Measurements from ENCODE around the gene FARS2.

Gene FARS2

DNA sequence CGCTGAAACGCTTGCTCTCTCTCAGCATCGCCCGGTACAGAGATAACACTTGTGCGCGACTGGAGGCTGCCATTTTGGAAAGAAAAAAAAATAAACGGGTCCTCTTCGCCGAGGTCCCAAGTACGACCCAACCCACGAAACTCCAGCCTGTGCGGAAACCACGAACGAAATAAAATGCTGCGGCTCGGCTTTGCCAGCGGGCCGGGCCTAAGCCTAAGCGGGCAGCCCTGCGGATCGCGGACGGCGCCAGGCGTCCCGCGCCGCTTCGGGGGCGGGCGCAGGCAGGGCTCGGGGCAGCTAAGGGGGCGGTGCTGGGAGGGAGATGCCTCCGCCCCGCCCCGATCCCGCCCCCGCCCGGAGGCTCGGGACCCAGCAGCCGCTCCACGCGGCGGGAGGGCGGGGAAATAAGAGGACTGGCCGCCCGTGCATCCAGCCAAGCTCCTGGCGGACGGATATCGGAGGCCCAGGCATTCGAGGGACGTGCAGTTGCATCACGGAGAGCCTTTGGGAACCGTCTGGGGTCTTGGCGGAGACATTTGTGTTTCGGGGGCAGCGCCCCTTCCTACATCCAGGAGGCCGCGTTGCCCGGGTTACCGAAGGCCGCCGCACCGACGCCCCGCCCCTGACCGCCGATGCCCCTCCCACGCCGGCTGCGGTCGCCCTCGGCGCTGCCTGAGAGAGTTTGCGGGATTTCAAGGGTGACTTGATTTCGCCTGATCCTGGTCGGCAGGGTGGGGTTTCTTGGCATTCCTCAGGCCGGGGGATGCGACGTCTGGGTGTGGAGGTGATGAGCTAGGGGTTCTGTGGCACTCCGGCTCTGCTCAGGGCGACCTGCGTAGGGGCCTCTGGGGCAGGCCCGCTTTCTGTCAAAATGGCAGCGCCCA lies at the start of gene FARS2, which contains the start of gene LYRM4:
FARS2 (plus strand) TSS at position 853 of the 884 bp plus-strand sequence.
LYRM4 (minus strand) TSS at position 290 of the 884 bp plus-strand sequence; CDS start at position 73, 217 bp downstream.
- H3K27me3 Mint-ChIP-seq = no peaks in the 10 kb centered on the region
- DNase-seq = peak; percentile 92
- peaks cover 48% of the 10 kb centered on the region for H3K4me1 Mint-ChIP-seq

DNA sequence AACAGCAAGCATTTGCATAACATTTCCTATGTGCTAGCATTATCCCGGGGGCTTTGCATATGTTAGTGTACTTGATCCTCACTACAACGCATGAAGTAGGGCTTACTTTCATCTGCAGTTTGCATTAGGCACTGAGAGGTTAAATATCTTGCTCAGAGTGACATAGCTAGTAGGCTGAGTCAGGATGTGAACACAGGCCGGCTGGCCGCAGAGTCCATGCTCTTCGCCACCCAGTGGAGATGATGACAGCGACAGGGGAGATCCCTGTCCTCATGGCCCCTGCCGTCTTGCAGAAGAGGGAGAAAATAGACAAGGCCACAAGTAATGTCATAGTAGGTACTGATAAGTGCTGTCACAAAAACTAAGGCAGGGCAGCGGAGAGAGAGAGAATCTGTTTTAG lies 47.5 kb upstream of the FARS2 start:
- Mint-ChIP-seq H3K4me1 (no peaks in the 10 kb centered on the region), H3K27ac (no peak overlapping the region), H3K4me3 (no peak overlapping the region), H3K27me3 (no peaks in the 10 kb centered on the region), H3K36me3 (ENCODE audit: low read depth) (peaks cover 23% of the 10 kb centered on the region), H3K9me3 (no peaks in the 10 kb centered on the region)
- ATAC-seq (no peak), DNase-seq (no peak)

More for the DNA sequence above, at the start of gene FARS2, which contains the start of gene LYRM4:
- ATAC-seq = peak; percentile 83
- Mint-ChIP-seq H3K27ac (peak within 1 kb of the TSS; percentile 100), H3K4me3 (peak within 1 kb of the TSS; percentile 92), H3K9me3 (no peaks in the 10 kb centered on the region), H3K36me3 (ENCODE audit: low read depth) (peaks cover 25% of the 10 kb centered on the region)

DNA sequence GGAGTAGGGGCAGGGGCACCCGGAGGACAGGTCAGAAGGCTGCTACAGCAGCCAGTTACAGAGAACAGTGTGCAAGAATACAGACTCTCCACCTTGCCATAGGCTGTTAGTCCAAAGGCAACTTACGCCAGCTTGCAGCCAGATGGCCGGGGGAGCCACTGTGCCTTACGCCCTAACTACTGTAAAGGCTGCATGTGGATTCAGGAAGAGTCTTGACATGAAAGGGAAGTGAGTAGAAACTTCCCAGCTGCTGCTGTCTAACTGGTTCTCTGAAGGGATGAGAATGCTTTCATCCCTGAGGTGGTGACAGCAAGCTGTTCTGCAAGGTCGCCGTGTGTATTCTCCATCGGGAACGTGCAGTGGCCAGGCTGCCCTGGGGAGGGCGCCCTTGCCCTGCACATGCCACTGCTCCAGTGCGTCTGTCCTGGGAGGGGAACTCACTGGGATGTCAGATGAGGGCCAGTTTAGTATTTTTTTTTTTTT lies 46.7 kb upstream of the FARS2 start:
- ATAC-seq = no peak

DNA sequence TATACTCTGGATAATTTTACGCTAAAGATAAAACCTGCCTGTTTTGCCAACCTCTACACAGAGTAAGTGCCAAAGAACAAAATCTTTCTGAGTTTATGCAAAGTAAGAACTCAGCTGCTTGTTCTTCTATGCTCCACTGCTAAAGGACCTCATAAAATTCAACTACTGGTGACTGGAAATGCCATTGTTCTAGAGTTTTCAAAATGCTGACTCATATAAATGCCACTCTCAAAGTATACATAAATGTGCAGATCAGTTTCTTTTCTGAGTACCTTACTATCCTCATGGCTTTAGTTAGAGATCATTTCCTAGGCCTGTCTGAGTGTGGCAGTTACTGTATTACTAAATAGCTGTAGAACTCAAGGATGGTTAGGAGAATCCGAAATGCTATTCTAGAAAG lies 46.2 kb upstream of the FARS2 start:
- no peaks in the 10 kb centered on the region for H3K27me3 Mint-ChIP-seq

More for the DNA sequence above, 46.7 kb upstream of the FARS2 start:
- Mint-ChIP-seq H3K27me3 (no peaks in the 10 kb centered on the region), H3K4me1 (no peaks in the 10 kb centered on the region), H3K27ac (no peak overlapping the region), H3K9me3 (no peaks in the 10 kb centered on the region), H3K36me3 (ENCODE audit: low read depth) (peaks cover 23% of the 10 kb centered on the region), H3K4me3 (no peak overlapping the region)
- peak; percentile 34 for DNase-seq

DNA sequence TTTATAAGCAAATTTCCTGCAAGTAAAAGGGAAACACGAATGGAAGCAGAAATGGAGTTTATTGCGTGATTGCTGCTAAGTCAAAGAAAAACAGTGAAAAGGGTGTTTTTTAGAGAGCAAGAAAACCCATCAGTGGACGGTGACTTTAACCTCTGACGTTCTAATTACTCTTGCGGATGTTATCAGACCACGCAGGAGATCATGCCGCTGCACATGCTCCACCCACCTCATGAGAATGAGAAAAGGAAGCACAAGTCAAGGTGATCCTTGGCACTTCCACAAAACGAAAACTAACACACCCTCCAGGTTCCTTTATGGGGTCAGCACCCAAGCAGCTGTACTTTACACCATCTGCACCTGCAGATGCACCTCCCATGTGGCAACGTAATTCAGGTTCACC lies 45.5 kb upstream of the FARS2 start:
- Mint-ChIP-seq H3K36me3 (ENCODE audit: low read depth) (peaks cover 23% of the 10 kb centered on the region), H3K4me3 (no peak overlapping the region), H3K27me3 (no peaks in the 10 kb centered on the region), H3K4me1 (no peaks in the 10 kb centered on the region), H3K27ac (no peak overlapping the region), H3K9me3 (no peaks in the 10 kb centered on the region)
- DNase-seq (no peak), ATAC-seq (no peak)

More for the DNA sequence above, 46.2 kb upstream of the FARS2 start:
- ATAC-seq (no peak), DNase-seq (no peak)
- H3K27ac Mint-ChIP-seq = no peak overlapping the region
- H3K9me3 Mint-ChIP-seq = no peaks in the 10 kb centered on the region
- H3K36me3 Mint-ChIP-seq (ENCODE audit: low read depth) = peaks cover 23% of the 10 kb centered on the region
- H3K4me1 Mint-ChIP-seq = no peaks in the 10 kb centered on the region
- no peak overlapping the region for H3K4me3 Mint-ChIP-seq

DNA sequence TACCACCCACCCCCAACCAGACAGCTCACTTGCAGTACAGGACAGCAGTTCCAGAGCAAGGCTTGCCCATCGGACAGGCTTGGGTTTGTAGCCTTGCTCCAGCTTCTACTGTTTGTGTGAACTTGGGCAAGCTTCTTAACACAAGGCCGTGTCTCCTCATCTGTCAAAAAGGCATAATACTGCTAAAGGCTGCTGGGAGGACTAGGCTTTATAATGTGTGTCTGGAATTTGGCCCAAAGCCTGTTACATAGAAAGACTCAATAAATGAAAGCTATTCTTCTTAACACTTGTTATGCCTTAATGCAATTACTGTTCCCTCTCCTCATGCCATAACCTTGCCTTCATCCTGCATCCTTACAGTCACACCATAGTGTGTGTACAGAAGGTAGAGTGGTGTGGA lies 44.0 kb upstream of the FARS2 start:
- no peak for ATAC-seq

DNA sequence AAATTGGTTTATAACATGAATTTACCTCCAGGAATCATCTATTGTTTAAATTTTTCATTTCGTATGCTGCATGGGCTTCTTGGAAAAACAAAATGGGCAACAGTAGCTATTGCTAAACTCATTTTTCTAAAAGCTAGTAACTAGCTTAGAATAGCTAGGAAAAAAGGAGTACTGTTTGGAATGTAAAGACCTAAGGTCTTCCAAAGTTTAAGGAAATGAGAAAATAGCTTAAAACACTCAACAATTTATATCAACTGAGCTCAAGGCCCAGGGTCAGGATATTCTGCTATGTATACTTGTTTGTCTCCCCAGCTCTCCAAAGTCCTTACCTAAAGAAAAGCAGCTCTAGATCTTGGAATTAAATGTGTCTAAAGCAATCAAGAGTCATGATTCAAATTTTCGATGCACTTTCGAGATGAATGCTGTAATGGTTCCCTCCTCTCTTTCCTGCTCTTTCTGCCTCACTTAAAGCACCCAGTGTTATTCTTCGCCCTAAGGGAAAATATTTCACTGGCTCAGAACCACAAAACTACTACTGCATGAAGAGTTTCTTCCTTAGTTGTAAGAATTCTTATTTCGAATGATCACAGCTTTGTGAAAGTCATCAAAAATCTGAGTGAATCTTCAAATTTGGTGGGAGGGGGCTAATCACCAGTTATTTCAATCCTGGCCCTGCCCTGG lies 42.2 kb upstream of the FARS2 start:
- Mint-ChIP-seq H3K4me3 (no peak overlapping the region), H3K4me1 (no peaks in the 10 kb centered on the region), H3K36me3 (ENCODE audit: low read depth) (peaks cover 16% of the 10 kb centered on the region), H3K27me3 (no peaks in the 10 kb centered on the region), H3K9me3 (no peaks in the 10 kb centered on the region), H3K27ac (no peak overlapping the region)
- ATAC-seq = no peak
- DNase-seq = no peak

More for the DNA sequence above, 44.0 kb upstream of the FARS2 start:
- no peaks in the 10 kb centered on the region for H3K9me3 Mint-ChIP-seq
- peaks cover 29% of the 10 kb centered on the region for H3K36me3 Mint-ChIP-seq (ENCODE audit: low read depth)
- no peak overlapping the region for H3K4me3 Mint-ChIP-seq
- no peaks in the 10 kb centered on the region for H3K4me1 Mint-ChIP-seq
- DNase-seq = no peak
- H3K27me3 Mint-ChIP-seq = no peaks in the 10 kb centered on the region
- H3K27ac Mint-ChIP-seq = no peak overlapping the region

DNA sequence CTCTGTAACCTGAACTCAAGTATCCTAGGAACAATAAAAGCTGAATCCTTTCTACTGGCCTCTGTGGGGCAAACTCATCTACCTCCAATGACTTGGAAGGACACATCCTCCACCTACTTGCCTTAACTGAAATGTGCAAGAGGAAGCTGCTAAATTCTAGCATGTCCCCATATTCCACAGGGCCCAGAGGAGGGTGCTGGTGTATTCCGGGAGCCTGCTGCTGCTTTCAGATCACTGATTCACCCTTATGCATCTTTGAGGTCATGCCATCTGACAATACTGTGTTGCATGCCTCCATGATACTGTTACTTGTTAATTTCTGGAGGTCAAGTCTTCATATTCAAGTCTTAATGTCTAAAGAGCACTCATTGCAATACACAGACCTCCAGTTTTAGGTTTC lies 40.9 kb upstream of the FARS2 start:
- no peak for DNase-seq
- Mint-ChIP-seq H3K4me1 (no peaks in the 10 kb centered on the region), H3K27me3 (no peaks in the 10 kb centered on the region), H3K27ac (no peak overlapping the region), H3K4me3 (no peak overlapping the region), H3K36me3 (ENCODE audit: low read depth) (peaks cover 11% of the 10 kb centered on the region), H3K9me3 (no peaks in the 10 kb centered on the region)
- no peak for ATAC-seq

DNA sequence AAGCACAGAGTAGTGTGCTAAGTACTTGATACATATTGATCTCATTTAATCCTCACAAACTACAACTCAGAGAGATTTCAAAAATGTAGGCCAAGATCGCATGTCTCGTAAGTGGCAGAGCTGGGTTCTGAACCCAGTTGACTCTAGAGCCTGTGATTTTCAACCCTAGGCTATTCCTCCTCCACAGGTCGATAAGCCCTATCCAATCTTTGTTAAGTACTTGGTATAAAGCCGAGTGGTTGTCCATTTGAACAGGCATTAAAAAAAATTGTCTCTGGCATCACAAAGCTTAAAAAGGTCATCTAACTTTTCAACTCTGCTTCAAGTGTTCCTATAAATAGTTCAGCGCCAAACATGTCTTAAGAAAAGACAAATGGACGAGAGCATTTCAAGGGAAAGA lies 38.0 kb upstream of the FARS2 start:
- Mint-ChIP-seq H3K27me3 (no peaks in the 10 kb centered on the region), H3K36me3 (ENCODE audit: low read depth) (peaks cover 11% of the 10 kb centered on the region), H3K9me3 (no peaks in the 10 kb centered on the region), H3K4me1 (no peaks in the 10 kb centered on the region), H3K4me3 (no peak overlapping the region), H3K27ac (no peak overlapping the region)
- DNase-seq = no peak
- ATAC-seq = no peak

DNA sequence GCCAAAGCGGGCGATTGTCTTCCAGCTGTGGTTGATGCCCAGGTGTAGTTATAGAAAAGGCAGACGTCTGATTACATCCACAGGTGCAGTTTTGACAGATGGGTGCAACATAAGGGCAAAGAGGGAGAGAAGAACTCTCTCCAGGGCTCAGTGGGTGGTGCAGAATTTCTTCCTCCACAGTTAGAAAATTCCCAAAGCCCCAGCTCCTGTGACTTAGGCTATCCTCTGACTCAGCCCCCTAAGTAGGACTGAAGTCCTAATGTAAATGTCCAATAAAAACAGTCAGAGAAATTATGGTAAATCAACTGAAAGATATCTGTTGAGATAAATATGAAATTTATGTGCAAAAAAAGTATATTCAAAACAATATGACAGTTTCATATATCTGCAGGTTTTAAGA lies 32.0 kb upstream of the FARS2 start:
- no peak overlapping the region for H3K27ac Mint-ChIP-seq
- H3K27me3 Mint-ChIP-seq = no peaks in the 10 kb centered on the region
- ATAC-seq = no peak
- no peaks in the 10 kb centered on the region for H3K4me1 Mint-ChIP-seq
- H3K4me3 Mint-ChIP-seq = no peak overlapping the region
- H3K9me3 Mint-ChIP-seq = no peaks in the 10 kb centered on the region
- H3K36me3 Mint-ChIP-seq (ENCODE audit: low read depth) = peaks cover 5% of the 10 kb centered on the region
- DNase-seq = no peak

DNA sequence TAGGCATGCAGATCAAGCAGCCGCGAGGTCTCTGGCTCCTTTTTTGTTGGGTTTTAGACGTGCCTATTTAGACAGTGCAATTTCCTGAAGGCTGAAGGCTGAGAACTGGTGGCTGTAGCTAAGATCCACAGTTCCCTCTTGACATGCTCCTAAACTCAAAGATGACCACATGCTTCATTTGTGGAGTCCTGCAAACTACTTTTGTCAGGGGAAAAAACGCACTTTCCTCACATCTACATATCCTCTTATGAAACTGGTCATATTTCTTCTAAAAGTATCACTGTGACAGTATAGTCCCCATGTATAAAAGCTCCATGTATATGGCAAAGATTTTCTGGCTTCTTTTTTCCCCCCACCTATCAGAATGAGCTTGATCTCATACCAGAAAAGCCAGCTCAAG lies 31.2 kb upstream of the FARS2 start:
- Mint-ChIP-seq H3K27ac (no peak overlapping the region), H3K4me1 (no peaks in the 10 kb centered on the region), H3K36me3 (ENCODE audit: low read depth) (peaks cover 5% of the 10 kb centered on the region), H3K4me3 (no peak overlapping the region), H3K27me3 (no peaks in the 10 kb centered on the region), H3K9me3 (no peaks in the 10 kb centered on the region)
- no peak for DNase-seq
- ATAC-seq = no peak

DNA sequence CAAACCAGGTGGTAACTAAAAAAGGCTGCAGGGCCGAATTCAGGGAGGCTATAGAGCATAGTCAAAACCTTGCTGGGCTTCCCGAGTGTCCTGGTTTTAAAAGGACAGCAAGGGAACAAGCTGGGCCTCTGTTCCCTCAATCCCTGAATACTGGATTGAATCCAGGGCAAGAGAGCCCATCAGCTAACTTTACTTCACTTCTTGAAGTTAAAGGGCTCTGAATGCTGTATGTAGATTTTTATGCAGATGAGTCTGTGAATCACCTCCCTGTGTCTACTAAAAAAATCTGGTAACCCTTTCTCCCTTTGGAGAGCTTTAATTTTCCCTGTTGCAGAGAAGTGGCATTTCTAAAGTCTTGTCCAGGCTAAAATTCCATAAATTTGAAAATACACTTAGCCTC lies 30.0 kb upstream of the FARS2 start:
- DNase-seq = no peak
- no peaks in the 10 kb centered on the region for H3K9me3 Mint-ChIP-seq
- H3K27ac Mint-ChIP-seq = no peak overlapping the region
- H3K4me1 Mint-ChIP-seq = no peaks in the 10 kb centered on the region
- ATAC-seq = no peak
- no peak overlapping the region for H3K4me3 Mint-ChIP-seq
- peaks cover 10% of the 10 kb centered on the region for H3K36me3 Mint-ChIP-seq (ENCODE audit: low read depth)
- H3K27me3 Mint-ChIP-seq = no peaks in the 10 kb centered on the region

DNA sequence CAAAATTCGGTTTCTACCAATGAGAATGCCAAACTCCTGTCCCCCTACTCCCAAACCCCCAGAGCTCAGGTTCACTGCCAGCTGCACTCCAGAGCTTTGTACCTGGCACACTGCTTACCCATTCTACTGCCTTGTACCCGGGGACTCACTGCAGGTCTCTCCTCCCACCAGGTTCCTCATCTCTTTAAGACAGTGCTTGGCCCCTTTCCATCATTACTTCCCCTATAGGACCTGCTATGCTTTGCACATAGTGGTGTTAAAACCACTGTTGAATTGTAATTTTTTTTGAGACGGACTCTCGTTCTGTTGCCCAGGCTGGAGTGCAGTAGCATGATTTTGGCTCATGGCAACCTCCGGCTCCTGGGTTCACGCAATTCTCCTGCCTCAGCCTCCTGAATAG lies 26.4 kb upstream of the FARS2 start:
- Mint-ChIP-seq H3K36me3 (ENCODE audit: low read depth) (peaks cover 5% of the 10 kb centered on the region), H3K4me1 (no peaks in the 10 kb centered on the region), H3K9me3 (no peaks in the 10 kb centered on the region), H3K4me3 (no peak overlapping the region), H3K27me3 (no peaks in the 10 kb centered on the region), H3K27ac (no peak overlapping the region)
- DNase-seq (no peak), ATAC-seq (no peak)

DNA sequence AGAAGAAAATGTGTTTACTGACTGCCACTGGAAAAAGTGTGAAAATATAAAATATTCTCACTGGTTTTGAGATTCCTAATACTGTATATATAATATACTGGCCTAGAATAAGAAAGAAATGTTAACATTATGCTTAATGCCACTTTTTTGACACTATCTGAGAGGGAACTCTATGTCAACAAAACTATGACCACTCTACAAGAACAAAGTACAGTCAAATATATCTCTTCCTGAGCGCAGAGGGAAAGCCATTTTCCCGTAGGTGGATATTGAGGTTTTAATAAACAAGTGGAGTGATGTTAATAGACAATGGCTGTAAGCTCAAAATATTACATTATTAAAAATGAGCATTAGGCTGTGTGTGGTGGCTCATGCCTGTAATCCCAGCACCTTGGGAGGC lies 25.5 kb upstream of the FARS2 start:
- Mint-ChIP-seq H3K27me3 (no peaks in the 10 kb centered on the region), H3K27ac (no peak overlapping the region), H3K36me3 (ENCODE audit: low read depth) (peaks cover 6% of the 10 kb centered on the region), H3K4me1 (no peaks in the 10 kb centered on the region), H3K9me3 (no peaks in the 10 kb centered on the region), H3K4me3 (no peak overlapping the region)
- no peak for ATAC-seq
- DNase-seq = no peak

DNA sequence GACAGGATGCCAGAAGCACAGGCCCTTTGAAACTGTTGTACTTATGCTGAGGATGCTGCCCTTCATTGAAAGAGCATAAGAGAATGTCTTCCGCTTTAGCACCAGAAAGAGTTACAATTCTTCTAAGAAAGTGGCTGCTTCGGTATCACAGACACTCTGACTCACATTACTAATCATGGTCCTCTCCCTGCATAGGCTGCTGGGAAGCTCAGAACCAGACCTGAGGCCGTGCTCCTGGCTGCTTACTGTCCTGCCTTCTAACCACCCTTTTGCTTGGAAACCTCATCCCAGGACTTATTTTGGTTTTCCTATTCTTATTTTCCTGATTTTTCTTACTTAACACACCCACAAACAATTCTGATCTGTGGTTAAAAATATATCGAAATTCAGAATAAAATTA lies 23.5 kb upstream of the FARS2 start:
- ATAC-seq (no peak), DNase-seq (no peak)
- no peaks in the 10 kb centered on the region for H3K4me1 Mint-ChIP-seq
- peaks cover 8% of the 10 kb centered on the region for H3K36me3 Mint-ChIP-seq (ENCODE audit: low read depth)
- no peaks in the 10 kb centered on the region for H3K9me3 Mint-ChIP-seq
- no peak overlapping the region for H3K27ac Mint-ChIP-seq
- no peak overlapping the region for H3K4me3 Mint-ChIP-seq
- H3K27me3 Mint-ChIP-seq = no peaks in the 10 kb centered on the region

All from activated naive CD8-positive, alpha-beta T cell treated with anti-CD3 and anti-CD28 coated beads, Interleukin-2, amount 50 U/mL, for 24 hours (primary cell).